Central memory CD8-positive, alpha-beta T cell (primary cell): ENCODE results near the gene RBBP8.
A peak's percentile ranks its signal among the peaks of the same experiment; 100 is the strongest.

Experiments
- ATAC-seq: fragments of 150-1000 bp; cut with Tn5 transposase; replicated peaks from 2 replicates; pipeline ENCODE4 v1.10.0; 2022; ENCODE audit warnings: mild to moderate bottlenecking, moderate FRiP score, moderate number of reproducible peaks; ENCODE audit not compliant: poor library complexity, severe bottlenecking; ENCODE audit errors: extremely low read depth
- DNase-seq, 2 donors: peaks; one replicate each; pipeline ENCODE4 v3.0.0; 2021; ENCODE audit warnings: low spot score in 2 of 2
- H3K27ac Mint-ChIP-seq: one replicate; pipeline ENCODE4 v1.8.0; 2022; ENCODE audit warnings: low read depth, mild to moderate bottlenecking, moderate library complexity, mixed read lengths
- H3K27me3 Mint-ChIP-seq: one replicate; pipeline ENCODE4 v1.8.0; 2022; ENCODE audit warnings: mixed read lengths
- H3K36me3 Mint-ChIP-seq: one replicate; pipeline ENCODE4 v1.8.0; 2022; ENCODE audit warnings: mild to moderate bottlenecking, moderate library complexity, mixed read lengths; ENCODE audit not compliant: insufficient read depth
- H3K4me1 Mint-ChIP-seq: one replicate; pipeline ENCODE4 v1.8.0; 2022; ENCODE audit warnings: mixed read lengths
- H3K4me3 Mint-ChIP-seq: one replicate; pipeline ENCODE4 v1.8.0; 2022; ENCODE audit warnings: mild to moderate bottlenecking, moderate library complexity, mixed read lengths
- H3K9me3 Mint-ChIP-seq: one replicate; pipeline ENCODE4 v1.8.0; 2022; ENCODE audit warnings: mixed read lengths

Gene RBBP8

DNA sequence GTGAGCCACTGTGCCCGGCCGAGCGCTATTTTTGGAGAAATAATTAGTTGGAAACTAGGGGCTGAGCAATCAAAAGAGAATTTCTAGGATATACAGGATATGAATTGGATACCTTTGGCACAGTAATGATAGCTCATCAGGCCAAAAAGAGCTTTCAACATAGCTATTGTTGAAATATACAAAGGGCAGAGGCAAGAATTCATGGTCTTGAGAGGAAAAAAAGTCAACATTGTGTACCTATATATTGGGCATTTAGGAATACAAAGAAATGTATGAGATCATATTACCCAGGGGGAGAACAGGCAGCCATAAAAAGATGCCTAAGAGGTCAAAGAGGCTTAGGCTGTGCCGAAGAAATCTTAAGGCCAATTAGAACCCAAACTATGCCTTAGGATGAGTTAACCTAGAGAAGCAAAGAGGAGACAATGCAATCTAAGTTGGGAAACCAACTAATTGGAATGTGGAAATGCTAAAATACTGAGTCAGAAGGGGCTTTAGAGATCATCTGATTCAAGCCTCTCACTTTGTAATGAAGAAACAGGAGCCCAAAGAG is 99.0 kb downstream of the RBBP8 start:
- H3K27me3 Mint-ChIP-seq = no peaks in the 10 kb centered on the region
- DNase-seq = no peak
- H3K9me3 Mint-ChIP-seq = no peaks in the 10 kb centered on the region
- H3K4me3 Mint-ChIP-seq = no peak overlapping the region
- H3K36me3 Mint-ChIP-seq = peaks cover under 1% of the 10 kb centered on the region
- ATAC-seq = no peak
- H3K4me1 Mint-ChIP-seq = no peaks in the 10 kb centered on the region
- no peak overlapping the region for H3K27ac Mint-ChIP-seq

DNA sequence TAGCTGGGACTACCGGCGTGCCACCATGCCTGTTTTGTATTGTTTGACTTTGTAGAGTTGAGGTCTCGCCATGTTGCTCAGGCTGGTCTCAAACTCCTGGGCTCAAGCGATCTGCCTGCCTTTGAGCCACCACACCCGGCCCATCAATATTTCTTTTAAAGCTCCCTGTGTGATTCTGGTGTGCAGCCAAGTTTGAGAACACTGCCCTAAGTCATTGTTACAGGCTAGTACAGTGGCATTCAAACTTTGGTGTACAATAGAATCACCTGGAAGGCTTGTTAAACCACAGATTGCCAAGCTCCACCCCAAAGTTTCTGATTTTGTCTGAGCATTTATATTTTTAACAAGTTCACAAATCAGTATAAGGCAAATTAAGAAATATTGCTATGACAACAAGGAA is 99.9 kb downstream of the RBBP8 start:
- H3K4me3 Mint-ChIP-seq = no peak overlapping the region

GRCh38 chr18:23036660-23037201 is 103.6 kb downstream of the RBBP8 start:
- H3K36me3 Mint-ChIP-seq = no peaks in the 10 kb centered on the region
- H3K9me3 Mint-ChIP-seq = no peaks in the 10 kb centered on the region
- no peak overlapping the region for H3K4me3 Mint-ChIP-seq
- DNase-seq = no peak
- H3K27ac Mint-ChIP-seq = no peak overlapping the region
- peaks cover 9% of the 10 kb centered on the region for H3K27me3 Mint-ChIP-seq
- ATAC-seq = no peak
- no peaks in the 10 kb centered on the region for H3K4me1 Mint-ChIP-seq

More for the DNA sequence above, 99.9 kb downstream of the RBBP8 start:
- Mint-ChIP-seq H3K27ac (no peak overlapping the region), H3K4me1 (no peaks in the 10 kb centered on the region), H3K9me3 (no peaks in the 10 kb centered on the region), H3K36me3 (no peaks in the 10 kb centered on the region), H3K27me3 (peaks cover 7% of the 10 kb centered on the region)
- ATAC-seq (no peak), DNase-seq (no peak)

DNA sequence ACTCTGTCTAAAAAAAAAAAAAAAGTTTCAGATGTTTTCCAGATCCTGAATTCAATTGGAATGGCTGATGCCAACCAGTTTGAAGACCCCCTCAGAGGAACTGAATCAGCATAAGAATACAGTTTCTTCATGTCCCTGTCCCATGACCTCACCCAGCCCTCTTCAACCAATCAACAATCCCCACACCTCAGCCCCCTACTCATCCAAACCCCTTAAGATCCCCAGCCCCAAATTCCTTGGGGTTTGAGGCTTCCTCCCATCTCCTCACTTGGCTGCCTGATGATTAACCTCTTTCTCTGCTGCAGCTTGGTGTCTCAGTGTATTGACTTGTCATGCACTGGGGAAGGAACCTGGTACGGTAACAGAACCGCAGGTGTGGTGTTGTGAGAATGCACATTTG is 104.5 kb downstream of the RBBP8 start:
- no peak for DNase-seq
- Mint-ChIP-seq H3K27me3 (peaks cover 9% of the 10 kb centered on the region), H3K9me3 (no peaks in the 10 kb centered on the region)

GRCh38 chr18:23038712-23039111 is 105.6 kb downstream of the RBBP8 start:
- Mint-ChIP-seq H3K36me3 (no peaks in the 10 kb centered on the region), H3K4me1 (no peaks in the 10 kb centered on the region), H3K27ac (no peak overlapping the region), H3K4me3 (no peak overlapping the region), H3K27me3 (peaks cover 9% of the 10 kb centered on the region), H3K9me3 (no peaks in the 10 kb centered on the region)
- DNase-seq (no peak), ATAC-seq (no peak)

More for the DNA sequence above, 104.5 kb downstream of the RBBP8 start:
- no peak for ATAC-seq
- Mint-ChIP-seq H3K4me3 (no peak overlapping the region), H3K4me1 (no peaks in the 10 kb centered on the region), H3K36me3 (no peaks in the 10 kb centered on the region), H3K27ac (no peak overlapping the region)

GRCh38 chr18:23042133-23042532 is 109.0 kb downstream of the RBBP8 start:
- Mint-ChIP-seq H3K4me3 (no peak overlapping the region), H3K36me3 (no peaks in the 10 kb centered on the region)

GRCh38 chr18:23043803-23044376 is 110.8 kb downstream of the RBBP8 start:
- Mint-ChIP-seq H3K9me3 (no peaks in the 10 kb centered on the region), H3K27ac (no peak overlapping the region), H3K4me1 (no peaks in the 10 kb centered on the region), H3K4me3 (no peak overlapping the region), H3K36me3 (no peaks in the 10 kb centered on the region), H3K27me3 (no peaks in the 10 kb centered on the region)
- no peak for DNase-seq
- ATAC-seq = no peak

More at GRCh38 chr18:23042133-23042532, 109.0 kb downstream of the RBBP8 start:
- DNase-seq (no peak), ATAC-seq (no peak)
- Mint-ChIP-seq H3K27ac (no peak overlapping the region), H3K9me3 (no peaks in the 10 kb centered on the region), H3K4me1 (no peaks in the 10 kb centered on the region), H3K27me3 (peaks cover 9% of the 10 kb centered on the region)

DNA sequence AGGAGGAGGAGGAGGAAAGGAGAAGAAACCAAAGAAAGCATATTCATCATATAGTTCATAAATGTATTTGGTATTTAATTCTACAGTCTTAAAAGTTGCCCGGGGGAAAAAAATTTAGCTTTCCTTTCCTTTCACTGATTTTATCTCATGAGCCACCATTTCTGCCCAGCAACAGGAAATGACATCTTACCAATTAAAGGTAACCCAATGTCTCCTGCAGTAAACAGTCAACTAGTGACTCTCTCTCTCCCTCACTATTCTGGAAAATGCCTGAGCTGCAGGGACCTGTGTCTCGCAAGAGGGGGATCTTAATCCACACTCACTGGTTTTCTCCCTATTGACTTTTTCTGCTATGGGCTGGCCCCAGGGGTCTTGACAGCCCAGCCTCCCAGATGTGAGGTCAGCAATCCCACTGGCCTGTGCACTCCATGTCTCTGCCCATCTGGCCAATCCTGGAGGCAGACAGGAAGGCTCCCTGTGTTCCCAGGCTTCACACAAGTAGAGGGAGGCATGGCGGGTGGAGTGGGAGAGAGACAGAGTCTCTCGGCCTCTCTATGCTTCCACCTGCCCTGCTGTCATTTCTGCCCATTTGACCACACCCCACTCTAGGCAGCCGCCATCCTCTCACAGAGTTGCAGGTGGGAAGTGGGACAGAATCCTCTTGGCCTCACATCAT is 116.7 kb downstream of the RBBP8 start:
- H3K4me3 Mint-ChIP-seq = no peak overlapping the region
- H3K36me3 Mint-ChIP-seq = peaks cover 2% of the 10 kb centered on the region
- peak overlapping the region; percentile 27 for H3K27ac Mint-ChIP-seq
- no peaks in the 10 kb centered on the region for H3K27me3 Mint-ChIP-seq
- peak; percentile 70 for ATAC-seq
- H3K4me1 Mint-ChIP-seq = peaks cover 15% of the 10 kb centered on the region
- H3K9me3 Mint-ChIP-seq = no peaks in the 10 kb centered on the region
- no peak for DNase-seq

DNA sequence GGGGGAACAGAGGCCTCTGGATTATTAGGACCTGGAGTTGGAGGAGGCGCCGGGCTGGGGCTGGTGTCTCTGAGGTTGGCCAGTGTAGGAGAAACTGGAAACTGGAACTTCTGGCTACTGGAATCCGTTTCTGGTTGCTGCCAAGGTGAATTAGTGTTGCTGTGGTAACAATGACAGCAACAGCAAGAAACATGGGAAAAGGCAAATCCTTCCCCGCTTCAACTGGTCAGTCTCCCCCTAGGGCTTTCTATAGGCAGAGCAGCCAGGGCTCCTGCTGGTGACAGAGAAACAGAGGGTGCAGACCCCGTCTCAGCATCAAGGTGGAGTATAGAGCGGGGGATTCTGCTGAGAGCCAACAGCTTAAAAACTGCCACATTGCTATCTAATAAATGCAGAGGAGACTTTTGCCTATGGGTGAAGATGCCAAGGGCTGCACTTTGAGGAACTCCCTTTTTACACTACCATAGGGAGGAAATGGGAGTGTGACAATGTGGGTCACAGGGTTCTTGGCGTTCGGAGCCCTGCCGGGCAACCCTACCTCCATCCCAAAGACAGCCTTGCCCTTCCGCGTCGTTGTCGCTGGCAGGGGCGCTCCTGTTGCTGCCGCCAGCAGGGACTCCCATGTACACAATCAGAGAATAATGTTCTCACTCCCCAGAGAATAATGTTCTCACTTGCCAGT is 120.8 kb downstream of the RBBP8 start:
- peaks cover 21% of the 10 kb centered on the region for H3K4me1 Mint-ChIP-seq
- H3K27ac Mint-ChIP-seq = peak overlapping the region; percentile 57
- ATAC-seq (no peak), DNase-seq (no peak)
- no peaks in the 10 kb centered on the region for H3K9me3 Mint-ChIP-seq
- H3K27me3 Mint-ChIP-seq = peaks cover 14% of the 10 kb centered on the region
- peaks cover 2% of the 10 kb centered on the region for H3K36me3 Mint-ChIP-seq
- H3K4me3 Mint-ChIP-seq = no peak overlapping the region

- DNase-seq (no peak), ATAC-seq (no peak)
- no peaks in the 10 kb centered on the region for H3K9me3 Mint-ChIP-seq
- H3K27me3 Mint-ChIP-seq = peaks cover 14% of the 10 kb centered on the region
- no peak overlapping the region for H3K27ac Mint-ChIP-seq
- H3K4me3 Mint-ChIP-seq = no peak overlapping the region
- peaks cover 17% of the 10 kb centered on the region for H3K4me1 Mint-ChIP-seq
- H3K36me3 Mint-ChIP-seq = peaks cover 2% of the 10 kb centered on the region
Observed at GRCh38 chr18:23054553-23054952, 121.4 kb downstream of the RBBP8 start.

GRCh38 chr18:23056315-23056714 is 123.2 kb downstream of the RBBP8 start:
- Mint-ChIP-seq H3K4me3 (no peak overlapping the region), H3K27me3 (peaks cover 14% of the 10 kb centered on the region), H3K4me1 (peaks cover 5% of the 10 kb centered on the region), H3K27ac (no peak overlapping the region), H3K36me3 (no peaks in the 10 kb centered on the region), H3K9me3 (no peaks in the 10 kb centered on the region)
- ATAC-seq (no peak), DNase-seq (no peak)

GRCh38 chr18:23057096-23057495 is 124.0 kb downstream of the RBBP8 start:
- Mint-ChIP-seq H3K27me3 (peaks cover 14% of the 10 kb centered on the region), H3K27ac (no peak overlapping the region), H3K36me3 (no peaks in the 10 kb centered on the region), H3K9me3 (no peaks in the 10 kb centered on the region), H3K4me1 (peaks cover 5% of the 10 kb centered on the region), H3K4me3 (no peak overlapping the region)
- no peak for DNase-seq
- no peak for ATAC-seq
